Measurements from ENCODE around the gene TEX35.

The TEX35 gene

DNA sequence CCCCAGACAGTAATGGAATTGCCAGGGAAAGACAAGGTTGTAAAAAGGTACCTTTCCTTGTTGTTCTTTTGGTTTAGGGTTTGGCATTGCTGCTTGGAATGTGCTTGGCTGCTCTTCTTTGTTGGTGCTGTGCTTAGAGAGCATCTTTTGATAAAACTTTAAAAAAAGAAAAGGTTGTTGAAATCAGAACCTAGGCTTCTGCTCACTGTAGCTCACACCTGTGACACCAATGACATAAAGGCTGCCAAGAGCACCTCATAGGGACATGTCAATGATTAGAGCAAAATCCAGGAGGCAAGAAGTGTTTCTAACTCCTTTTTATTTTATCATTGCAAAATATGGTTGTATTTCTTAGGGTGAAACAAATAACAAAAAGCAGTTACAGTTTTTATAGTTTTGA, 45.1 kb upstream of the TEX35 start:
- no peak for DNase-seq
- Histone ChIP-seq H4K91ac (ENCODE audit: low read length) (no peak overlapping the region), H2AFZ (ENCODE audit: low read depth, low read length) (no peak overlapping the region), H2BK15ac (ENCODE audit: low read depth, poor library complexity, severe bottlenecking) (no peak overlapping the region), H3K4me1 (ENCODE audit: control insufficient read depth, insufficient read depth, low read depth, low read length) (no peaks in the 10 kb centered on the region), H3K36me3 (ENCODE audit: control insufficient read depth in 1 of 2, insufficient read depth in 2 of 2, low read depth in 1 of 2, low read length in 2 of 2) (peaks cover 10 to 75% of the 10 kb centered on the region in 2 experiments), H3K27me3 (ENCODE audit: control insufficient read depth in 1 of 2, insufficient read depth in 1 of 2, low read length in 2 of 2) (no peaks in the 10 kb centered on the region), H3K9me3 (ENCODE audit: control insufficient read depth, low read length) (no peaks in the 10 kb centered on the region), H3K27ac (ENCODE audit: low read length, poor library complexity, severe bottlenecking) (no peak overlapping the region), H4K8ac (ENCODE audit: low read length) (no peak overlapping the region), H3K18ac (ENCODE audit: low read depth in 1 of 2, low read length in 2 of 2) (no peak overlapping the region), H2BK120ac (ENCODE audit: low read depth, low read length) (no peak overlapping the region), H2BK12ac (ENCODE audit: low read length in 2 of 2) (no peak overlapping the region), H3K14ac (ENCODE audit: low read length in 2 of 2) (no peak overlapping the region), H2BK5ac (ENCODE audit: low read depth, low read length, poor library complexity, severe bottlenecking) (no peak overlapping the region), H3K4me3 (ENCODE audit: insufficient read depth in 1 of 2, low read depth in 1 of 2, low read length in 2 of 2) (no peak overlapping the region), H3K4me2 (ENCODE audit: low read length, poor library complexity, severe bottlenecking) (no peak overlapping the region), H3K4ac (ENCODE audit: low read depth in 1 of 2, low read length in 2 of 2) (no peak overlapping the region), H3K23ac (ENCODE audit: low read length in 2 of 2) (no peak overlapping the region), H3K79me1 (replicated peaks; ENCODE audit: low read length, poor library complexity, severe bottlenecking) (peaks cover 3% of the 10 kb centered on the region), H2AK5ac (ENCODE audit: low read length, severe bottlenecking) (no peak overlapping the region), H3K9ac (ENCODE audit: low read length) (no peak overlapping the region)

DNA sequence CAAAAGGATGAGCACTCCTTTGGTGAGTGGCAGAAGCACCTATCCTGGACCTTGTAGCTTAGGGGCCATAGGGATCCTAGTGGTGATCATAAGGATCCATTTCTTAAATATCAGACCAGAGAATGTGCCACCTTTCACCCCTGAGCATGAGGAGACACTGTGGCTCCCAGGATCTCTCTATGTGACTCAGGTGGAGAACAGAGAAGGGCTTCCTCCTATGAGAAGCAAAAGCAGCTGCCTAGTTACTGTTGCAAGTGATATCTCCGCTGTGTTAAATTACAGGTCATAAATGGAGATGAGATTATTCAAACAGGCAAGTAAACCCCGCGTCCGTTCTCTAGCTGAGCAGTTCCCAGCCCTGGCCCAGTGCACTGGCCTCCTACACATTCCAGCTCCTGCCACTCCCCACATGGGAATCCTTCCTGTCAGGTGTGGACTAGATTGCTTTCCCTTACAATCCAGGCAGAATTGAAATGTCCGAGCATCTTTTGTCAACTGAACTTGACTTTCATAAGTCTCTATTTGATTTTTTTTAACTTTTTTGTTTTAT, 42.4 kb upstream of the TEX35 start:
- no peaks in the 10 kb centered on the region for H3K79me1 ChIP-seq (replicated peaks; ENCODE audit: low read length, poor library complexity, severe bottlenecking)
- no peak overlapping the region for H2BK15ac ChIP-seq (ENCODE audit: low read depth, poor library complexity, severe bottlenecking)
- H3K4me3 ChIP-seq (ENCODE audit: insufficient read depth in 1 of 2, low read depth in 1 of 2, low read length in 2 of 2): no peak overlapping the region
- no peak overlapping the region for H2AFZ ChIP-seq (ENCODE audit: low read depth, low read length)
- 95% methylated on average over 4 of the region's 5 CpGs for WGBS
- no peak overlapping the region for H2AK5ac ChIP-seq (ENCODE audit: low read length, severe bottlenecking)
- no peak overlapping the region for H4K91ac ChIP-seq (ENCODE audit: low read length)
- H3K36me3 ChIP-seq (ENCODE audit: control insufficient read depth in 1 of 2, insufficient read depth in 2 of 2, low read depth in 1 of 2, low read length in 2 of 2): peaks cover 14 to 93% of the 10 kb centered on the region in 2 experiments
- H3K4me1 ChIP-seq (ENCODE audit: control insufficient read depth, insufficient read depth, low read depth, low read length): no peaks in the 10 kb centered on the region
- no peak overlapping the region for H3K27ac ChIP-seq (ENCODE audit: low read length, poor library complexity, severe bottlenecking)
- no peak overlapping the region for H2BK5ac ChIP-seq (ENCODE audit: low read depth, low read length, poor library complexity, severe bottlenecking)
- no peaks in the 10 kb centered on the region for H3K27me3 ChIP-seq (ENCODE audit: control insufficient read depth in 1 of 2, insufficient read depth in 1 of 2, low read length in 2 of 2)
- no peak overlapping the region for H2BK120ac ChIP-seq (ENCODE audit: low read depth, low read length)
- H3K4me2 ChIP-seq (ENCODE audit: low read length, poor library complexity, severe bottlenecking): no peak overlapping the region
- H3K23ac ChIP-seq (ENCODE audit: low read length in 2 of 2): no peak overlapping the region
- no peak overlapping the region for H3K18ac ChIP-seq (ENCODE audit: low read depth in 1 of 2, low read length in 2 of 2)
- H4K8ac ChIP-seq (ENCODE audit: low read length): no peak overlapping the region
- DNase-seq: no peak
- H3K9ac ChIP-seq (ENCODE audit: low read length): no peak overlapping the region
- no peak overlapping the region for H3K14ac ChIP-seq (ENCODE audit: low read length in 2 of 2)
- H2BK12ac ChIP-seq (ENCODE audit: low read length in 2 of 2): no peak overlapping the region
- H3K9me3 ChIP-seq (ENCODE audit: control insufficient read depth, low read length): no peaks in the 10 kb centered on the region
- H3K4ac ChIP-seq (ENCODE audit: low read depth in 1 of 2, low read length in 2 of 2): no peak overlapping the region

DNA sequence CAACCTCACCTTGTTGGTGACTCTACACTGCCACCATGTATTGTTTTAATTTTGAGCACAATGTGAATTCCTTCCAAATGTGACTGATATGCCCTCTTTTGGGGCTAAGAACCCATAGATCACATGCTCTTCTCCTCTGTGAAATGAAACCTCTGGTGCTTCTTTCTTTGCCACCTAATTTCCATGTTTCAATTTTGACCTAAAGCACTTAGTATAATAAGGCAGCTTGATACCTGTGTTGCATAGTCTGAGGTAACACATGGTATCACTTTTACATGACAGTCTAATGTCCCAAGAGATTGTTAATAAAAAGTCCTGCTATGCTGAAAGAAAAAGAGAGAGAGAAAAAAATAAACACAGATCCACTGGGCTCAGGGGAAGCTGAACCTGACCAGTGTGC, 40.4 kb upstream of the TEX35 start:
- Histone ChIP-seq H3K27ac (ENCODE audit: low read length, poor library complexity, severe bottlenecking) (no peak overlapping the region), H3K9me3 (ENCODE audit: control insufficient read depth, low read length) (no peaks in the 10 kb centered on the region), H3K27me3 (ENCODE audit: control insufficient read depth in 1 of 2, insufficient read depth in 1 of 2, low read length in 2 of 2) (no peaks in the 10 kb centered on the region), H3K18ac (ENCODE audit: low read depth in 1 of 2, low read length in 2 of 2) (no peak overlapping the region), H3K36me3 (ENCODE audit: control insufficient read depth in 1 of 2, insufficient read depth in 2 of 2, low read depth in 1 of 2, low read length in 2 of 2) (peaks cover 13 to 91% of the 10 kb centered on the region in 2 experiments), H3K23ac (ENCODE audit: low read length in 2 of 2) (no peak overlapping the region), H3K79me1 (replicated peaks; ENCODE audit: low read length, poor library complexity, severe bottlenecking) (no peaks in the 10 kb centered on the region), H2BK120ac (ENCODE audit: low read depth, low read length) (no peak overlapping the region), H3K4me1 (ENCODE audit: control insufficient read depth, insufficient read depth, low read depth, low read length) (no peaks in the 10 kb centered on the region), H3K14ac (ENCODE audit: low read length in 2 of 2) (no peak overlapping the region), H2BK5ac (ENCODE audit: low read depth, low read length, poor library complexity, severe bottlenecking) (no peak overlapping the region), H4K91ac (ENCODE audit: low read length) (no peak overlapping the region), H2AFZ (ENCODE audit: low read depth, low read length) (no peak overlapping the region), H3K4me3 (ENCODE audit: insufficient read depth in 1 of 2, low read depth in 1 of 2, low read length in 2 of 2) (no peak overlapping the region), H2AK5ac (ENCODE audit: low read length, severe bottlenecking) (no peak overlapping the region), H3K4ac (ENCODE audit: low read depth in 1 of 2, low read length in 2 of 2) (no peak overlapping the region), H2BK15ac (ENCODE audit: low read depth, poor library complexity, severe bottlenecking) (no peak overlapping the region), H2BK12ac (ENCODE audit: low read length in 2 of 2) (no peak overlapping the region), H3K4me2 (ENCODE audit: low read length, poor library complexity, severe bottlenecking) (no peak overlapping the region), H3K9ac (ENCODE audit: low read length) (no peak overlapping the region), H4K8ac (ENCODE audit: low read length) (no peak overlapping the region)
- DNase-seq: no peak

DNA sequence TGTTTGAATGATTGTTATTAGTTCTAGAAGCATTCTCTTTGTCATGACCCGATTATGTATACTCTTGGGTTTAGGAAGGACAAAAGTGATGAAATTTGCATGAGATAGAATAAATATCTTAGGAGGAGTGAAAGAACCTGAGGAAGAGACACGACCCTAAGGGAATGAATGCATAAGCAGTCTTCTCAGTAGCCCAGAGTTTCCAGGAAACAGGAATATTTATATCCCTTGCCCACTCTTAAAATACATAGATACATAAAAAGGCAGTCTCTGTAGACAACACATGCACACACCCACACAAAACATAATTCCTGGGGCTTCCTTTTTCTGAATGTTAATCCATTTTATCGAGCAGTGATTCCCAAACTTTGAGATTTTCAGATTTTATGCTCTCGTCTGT, 35.5 kb upstream of the TEX35 start:
- Histone ChIP-seq H2BK12ac (ENCODE audit: low read length in 2 of 2) (no peak overlapping the region), H2AK5ac (ENCODE audit: low read length, severe bottlenecking) (no peak overlapping the region), H3K4ac (ENCODE audit: low read depth in 1 of 2, low read length in 2 of 2) (no peak overlapping the region), H3K23ac (ENCODE audit: low read length in 2 of 2) (no peak overlapping the region), H3K9me3 (ENCODE audit: control insufficient read depth, low read length) (no peaks in the 10 kb centered on the region), H4K91ac (ENCODE audit: low read length) (no peak overlapping the region), H3K18ac (ENCODE audit: low read depth in 1 of 2, low read length in 2 of 2) (no peak overlapping the region), H3K9ac (ENCODE audit: low read length) (no peak overlapping the region), H3K27me3 (ENCODE audit: control insufficient read depth in 1 of 2, insufficient read depth in 1 of 2, low read length in 2 of 2) (no peaks in the 10 kb centered on the region), H3K79me1 (replicated peaks; ENCODE audit: low read length, poor library complexity, severe bottlenecking) (no peaks in the 10 kb centered on the region), H3K4me3 (ENCODE audit: insufficient read depth in 1 of 2, low read depth in 1 of 2, low read length in 2 of 2) (no peak overlapping the region), H3K36me3 (ENCODE audit: control insufficient read depth in 1 of 2, insufficient read depth in 2 of 2, low read depth in 1 of 2, low read length in 2 of 2) (peaks cover 10 to 70% of the 10 kb centered on the region in 2 experiments), H2AFZ (ENCODE audit: low read depth, low read length) (no peak overlapping the region), H2BK5ac (ENCODE audit: low read depth, low read length, poor library complexity, severe bottlenecking) (no peak overlapping the region), H3K14ac (ENCODE audit: low read length in 2 of 2) (no peak overlapping the region), H3K27ac (ENCODE audit: low read length, poor library complexity, severe bottlenecking) (no peak overlapping the region), H2BK120ac (ENCODE audit: low read depth, low read length) (no peak overlapping the region), H4K8ac (ENCODE audit: low read length) (no peak overlapping the region), H3K4me1 (ENCODE audit: control insufficient read depth, insufficient read depth, low read depth, low read length) (no peaks in the 10 kb centered on the region), H3K4me2 (ENCODE audit: low read length, poor library complexity, severe bottlenecking) (no peak overlapping the region), H2BK15ac (ENCODE audit: low read depth, poor library complexity, severe bottlenecking) (no peak overlapping the region)
- WGBS: 90% methylated on average over 2 of the region's 4 CpGs
- DNase-seq: no peak
